ENCODE results near the gene TRHDE. TPM values are rescaled to one million over a fixed set of nuclear protein-coding genes. Genes with fewer than 3 reads are reported as not detected.

TRHDE gene
- total RNA-seq, 1 experiment from 2014 or later: not detected

- no peaks in the 10 kb centered on the region for H3K9me3 Mint-ChIP-seq (ENCODE audit: unreplicated experiment)
- ChIA-PET POLR2A (no interaction called here), CTCF (no interaction called here)
- TF ChIP-seq CTCF (IDR thresholded peaks at IDR 0.05; ENCODE audit: insufficient read depth in 1 of 2, low read depth in 1 of 2, low read length in 1 of 2, severe bottlenecking in 1 of 2, unreplicated experiment in 1 of 2): no peak
- no peaks in the 10 kb centered on the region for H3K4me1 Mint-ChIP-seq (ENCODE audit: low read depth, unreplicated experiment)
- H3K4me3 Mint-ChIP-seq (ENCODE audit: unreplicated experiment): no peak overlapping the region
- Histone ChIP-seq H3K4me3 (ENCODE audit: low read depth, low read length) (no peak overlapping the region), H3K36me3 (ENCODE audit: control insufficient read depth, insufficient read depth, low read length) (no peaks in the 10 kb centered on the region), H3K27me3 (replicated peaks; ENCODE audit: control insufficient read depth, insufficient read depth, low read length) (no peaks in the 10 kb centered on the region), H3K4me1 (no peaks in the 10 kb centered on the region), H3K9me3 (no peaks in the 10 kb centered on the region)
- intact Hi-C loops (cut with micrococcal nuclease; ENCODE audit: unreplicated experiment): no loop called here
- H3K36me3 Mint-ChIP-seq (ENCODE audit: insufficient read depth, unreplicated experiment): no peaks in the 10 kb centered on the region
- DNase-seq: no peak
- no TSS peak for BruUV-seq (replicated peaks)
- no peaks in the 10 kb centered on the region for H3K27me3 Mint-ChIP-seq (ENCODE audit: insufficient read depth, unreplicated experiment)
- no peak overlapping the region for H3K27ac Mint-ChIP-seq (ENCODE audit: unreplicated experiment)
Measured at GRCh38 chr12:72369423-72369959, 97.3 kb downstream of the TRHDE start.

- no peaks in the 10 kb centered on the region for H3K36me3 ChIP-seq (ENCODE audit: control insufficient read depth, insufficient read depth, low read length)
- no peaks in the 10 kb centered on the region for H3K27me3 ChIP-seq (replicated peaks; ENCODE audit: control insufficient read depth, insufficient read depth, low read length)
- CTCF ChIA-PET: no interaction called here
- no peak overlapping the region for H3K4me3 ChIP-seq (ENCODE audit: low read depth, low read length)
- H3K4me1 ChIP-seq: no peaks in the 10 kb centered on the region
- POLR2A ChIA-PET: no interaction called here
- Mint-ChIP-seq H3K4me1 (ENCODE audit: low read depth, unreplicated experiment) (no peaks in the 10 kb centered on the region), H3K4me3 (ENCODE audit: unreplicated experiment) (no peak overlapping the region), H3K36me3 (ENCODE audit: insufficient read depth, unreplicated experiment) (no peaks in the 10 kb centered on the region), H3K9me3 (ENCODE audit: unreplicated experiment) (no peaks in the 10 kb centered on the region), H3K27ac (ENCODE audit: unreplicated experiment) (no peak overlapping the region), H3K27me3 (ENCODE audit: insufficient read depth, unreplicated experiment) (peaks cover 13% of the 10 kb centered on the region)
- intact Hi-C loops (cut with micrococcal nuclease; ENCODE audit: unreplicated experiment): no loop called here
- BruUV-seq (replicated peaks): no TSS peak
- no peak for DNase-seq
- H3K9me3 ChIP-seq: no peaks in the 10 kb centered on the region
- TF ChIP-seq CTCF (IDR thresholded peaks at IDR 0.05; ENCODE audit: insufficient read depth in 1 of 2, low read depth in 1 of 2, low read length in 1 of 2, severe bottlenecking in 1 of 2, unreplicated experiment in 1 of 2): no peak
Measured at GRCh38 chr12:72380441-72380840, 108.3 kb downstream of the TRHDE start.

GRCh38 chr12:72388322-72388721, 116.2 kb downstream of the TRHDE start:
- Mint-ChIP-seq H3K36me3 (ENCODE audit: insufficient read depth, unreplicated experiment) (no peaks in the 10 kb centered on the region), H3K4me3 (ENCODE audit: unreplicated experiment) (no peak overlapping the region), H3K27me3 (ENCODE audit: insufficient read depth, unreplicated experiment) (peaks cover 4% of the 10 kb centered on the region), H3K4me1 (ENCODE audit: low read depth, unreplicated experiment) (no peaks in the 10 kb centered on the region), H3K27ac (ENCODE audit: unreplicated experiment) (no peak overlapping the region), H3K9me3 (ENCODE audit: unreplicated experiment) (no peaks in the 10 kb centered on the region)
- no TSS peak for BruUV-seq (replicated peaks)
- DNase-seq: no peak
- Histone ChIP-seq H3K4me3 (ENCODE audit: low read depth, low read length) (no peak overlapping the region), H3K4me1 (no peaks in the 10 kb centered on the region), H3K9me3 (no peaks in the 10 kb centered on the region), H3K36me3 (ENCODE audit: control insufficient read depth, insufficient read depth, low read length) (no peaks in the 10 kb centered on the region), H3K27me3 (replicated peaks; ENCODE audit: control insufficient read depth, insufficient read depth, low read length) (no peaks in the 10 kb centered on the region)
- intact Hi-C loops (cut with micrococcal nuclease; ENCODE audit: unreplicated experiment): no loop called here
- POLR2A ChIA-PET: no interaction called here
- TF ChIP-seq CTCF (IDR thresholded peaks at IDR 0.05; ENCODE audit: insufficient read depth in 1 of 2, low read depth in 1 of 2, low read length in 1 of 2, severe bottlenecking in 1 of 2, unreplicated experiment in 1 of 2): no peak
- CTCF ChIA-PET: no interaction called here

Measured in Caco-2 (cell line).